DMS53 treated with DMSO at 0.1 percent for 48 hours (cell line): ENCODE measurements around the gene HLA-DQB2.
"Not testable (repeated sequence)": the region's sequence is repeated elsewhere in the genome, so short reads cannot be mapped to it uniquely, and the experiment has no call there.

Source experiments
- DNase-seq: peaks from one replicate; lab custom pipeline; 2025; ENCODE audit not compliant: unreplicated experiment; lab: John Stamatoyannopoulos, UW

The HLA-DQB2 gene

GRCh38 chr6:32745649-32746048 lies 17.7 kb downstream of the HLA-DQB2 start:
- DNase-seq: not testable (repeated sequence)

GRCh38 chr6:32744776-32745175 lies 18.6 kb downstream of the HLA-DQB2 start:
- DNase-seq: no peak

GRCh38 chr6:32742374-32742773 lies 21.0 kb downstream of the HLA-DQB2 start:
- no peak for DNase-seq

GRCh38 chr6:32741031-32741960 lies 22.0 kb downstream of the HLA-DQB2 start, which contains the start of gene HLA-DQA2:
Gene HLA-DQA2, plus strand, starts transcription at chr6:32741391. Its CDS starts 53 bp downstream, at chr6:32741444.
- DNase-seq: no peak

DNA sequence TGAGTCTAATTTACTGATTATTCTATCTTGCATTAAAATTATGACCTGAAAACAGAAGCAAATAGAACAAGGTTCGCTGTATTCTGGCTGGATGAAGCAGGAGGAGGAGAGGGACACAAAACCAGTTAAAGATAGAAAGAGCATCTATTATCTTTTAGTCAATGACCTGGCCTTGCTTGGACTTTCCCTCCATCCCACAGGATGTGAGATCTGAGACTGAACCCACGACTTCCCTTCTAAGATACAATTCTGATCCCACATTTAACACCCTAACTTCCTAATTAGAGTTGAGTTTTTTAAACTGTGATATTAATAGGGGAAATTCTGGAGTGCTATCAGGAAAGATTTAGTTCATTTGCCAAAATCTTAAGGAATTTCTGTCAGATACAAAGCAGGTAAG lies 25.2 kb downstream of the HLA-DQB2 start:
- no peak for DNase-seq

- no peak for DNase-seq
These were observed 44.5 kb downstream of the HLA-DQB2 start for GRCh38 chr6:32718879-32719278.

- DNase-seq: no peak
These were observed 46.9 kb downstream of the HLA-DQB2 start for GRCh38 chr6:32716396-32716795.

DNA sequence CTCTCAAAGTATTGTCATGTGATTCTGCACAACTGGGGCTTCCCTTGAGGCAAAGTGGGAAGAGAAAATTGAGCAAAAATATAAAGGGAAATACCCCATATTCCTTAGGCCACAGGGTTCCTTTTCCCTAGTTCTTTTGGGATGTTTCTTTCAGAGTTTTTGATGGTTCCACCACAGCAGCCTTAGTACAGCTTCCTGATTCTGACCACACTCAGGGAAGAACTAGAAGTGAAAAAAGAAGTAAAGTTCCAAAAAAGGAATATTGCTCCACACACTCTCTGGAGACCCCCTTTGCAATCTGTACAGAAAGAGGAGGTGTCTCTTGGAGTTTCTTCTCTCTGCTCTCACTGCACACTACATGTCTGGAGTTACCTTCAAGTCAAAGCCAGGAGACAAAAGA lies 50.1 kb downstream of the HLA-DQB2 start:
- no peak for DNase-seq

DNA sequence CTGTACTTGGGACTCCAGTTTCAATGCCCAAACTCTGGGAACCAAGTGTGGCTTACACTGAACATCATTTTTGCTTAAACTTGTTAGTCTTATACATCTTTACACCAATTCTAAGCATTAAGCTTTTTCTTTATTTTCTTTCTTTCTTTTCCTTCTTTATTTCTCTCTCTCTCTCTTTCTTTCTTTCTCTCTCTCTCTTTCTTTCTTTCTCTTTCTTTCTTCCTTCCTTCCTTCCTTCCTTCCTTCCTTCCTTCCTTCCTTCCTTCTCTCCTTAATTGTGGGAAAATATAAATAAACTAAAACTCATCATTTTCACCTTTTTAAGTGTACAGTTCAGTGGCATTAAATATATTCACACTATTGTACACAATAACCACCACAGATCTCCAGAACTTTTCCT lies 53.7 kb downstream of the HLA-DQB2 start:
- no peak for DNase-seq
